HUES48 (cell line): Measurements from ENCODE around the gene RNASE8.

Experiments
- H3K27ac ChIP-seq: one replicate; pipeline ENCODE4 v1.7.0; 2013; ENCODE audit warnings: low read depth, low read length, inconsistent platforms
- H3K27me3 ChIP-seq: 2 replicates; pipeline ENCODE4 v1.6.1; 2013; ENCODE audit warnings: mild to moderate bottlenecking, low read length; ENCODE audit not compliant: control insufficient read depth, insufficient read depth
- H3K36me3 ChIP-seq: 2 replicates; pipeline ENCODE4 v1.6.1; 2013; ENCODE audit warnings: low read length; ENCODE audit not compliant: control insufficient read depth, insufficient read depth
- H3K4me1 ChIP-seq: 2 replicates; pipeline ENCODE4 v1.6.1; 2013; ENCODE audit warnings: mild to moderate bottlenecking, low read length; ENCODE audit not compliant: control insufficient read depth, insufficient read depth
- H3K4me3 ChIP-seq: 2 replicates; pipeline ENCODE4 v1.5.1; 2013; ENCODE audit warnings: mild to moderate bottlenecking, low read depth, low read length
- H3K9ac ChIP-seq: 2 replicates; pipeline ENCODE4 v1.6.1; 2013; ENCODE audit warnings: mild to moderate bottlenecking, low read depth, low read length, moderate library complexity
- H3K9me3 ChIP-seq: 2 replicates; pipeline ENCODE4 v1.6.1; 2013; ENCODE audit warnings: low read length; ENCODE audit not compliant: control insufficient read depth, insufficient read depth

The RNASE8 gene

GRCh38 chr14:21041676-21042433 is 15.8 kb upstream of the RNASE8 start, which contains the start of gene RNASE7:
TSS of gene RNASE7 (plus strand) at chr14:21042362. CDS start at chr14:21042993, 631 bp downstream.
- H3K9ac ChIP-seq, result no peak within 1 kb of the TSS
- H3K27me3 ChIP-seq, result no peaks in the 10 kb centered on the region
- H3K9me3 ChIP-seq, result no peaks in the 10 kb centered on the region
- H3K36me3 ChIP-seq, result no peaks in the 10 kb centered on the region
- H3K4me3 ChIP-seq, result no peak within 1 kb of the TSS
- peaks cover 16% of the 10 kb centered on the region for H3K4me1 ChIP-seq
- no peak within 1 kb of the TSS for H3K27ac ChIP-seq

- Histone ChIP-seq H3K4me3 (no peak overlapping the region), H3K36me3 (no peaks in the 10 kb centered on the region), H3K27ac (no peak overlapping the region), H3K27me3 (no peaks in the 10 kb centered on the region), H3K9ac (no peak overlapping the region), H3K9me3 (no peaks in the 10 kb centered on the region), H3K4me1 (peaks cover 16% of the 10 kb centered on the region)
Observed at GRCh38 chr14:21042918-21043317, 14.7 kb upstream of the RNASE8 start.

GRCh38 chr14:21043387-21043973 is 14.1 kb upstream of the RNASE8 start:
- no peaks in the 10 kb centered on the region for H3K9me3 ChIP-seq
- no peak overlapping the region for H3K4me3 ChIP-seq
- H3K36me3 ChIP-seq, result no peaks in the 10 kb centered on the region
- no peak overlapping the region for H3K27ac ChIP-seq
- H3K27me3 ChIP-seq, result no peaks in the 10 kb centered on the region
- peaks cover 15% of the 10 kb centered on the region for H3K4me1 ChIP-seq
- no peak overlapping the region for H3K9ac ChIP-seq

GRCh38 chr14:21043974-21044618 is 13.5 kb upstream of the RNASE8 start:
- Histone ChIP-seq H3K27ac (no peak overlapping the region), H3K9ac (no peak overlapping the region), H3K9me3 (no peaks in the 10 kb centered on the region), H3K4me3 (no peak overlapping the region), H3K4me1 (peaks cover 9% of the 10 kb centered on the region), H3K27me3 (no peaks in the 10 kb centered on the region), H3K36me3 (no peaks in the 10 kb centered on the region)

GRCh38 chr14:21047378-21047781 is 10.2 kb upstream of the RNASE8 start:
- Histone ChIP-seq H3K27ac (no peak overlapping the region), H3K4me3 (no peak overlapping the region), H3K4me1 (no peaks in the 10 kb centered on the region), H3K9ac (no peak overlapping the region), H3K27me3 (no peaks in the 10 kb centered on the region), H3K9me3 (no peaks in the 10 kb centered on the region), H3K36me3 (no peaks in the 10 kb centered on the region)

- Histone ChIP-seq H3K9me3 (no peaks in the 10 kb centered on the region), H3K27me3 (no peaks in the 10 kb centered on the region), H3K9ac (no peak overlapping the region), H3K36me3 (no peaks in the 10 kb centered on the region), H3K27ac (no peak overlapping the region), H3K4me3 (no peak overlapping the region), H3K4me1 (no peaks in the 10 kb centered on the region)
Observed at GRCh38 chr14:21048638-21049037, 9.0 kb upstream of the RNASE8 start.

GRCh38 chr14:21049271-21049673 is 8.3 kb upstream of the RNASE8 start:
- no peak overlapping the region for H3K9ac ChIP-seq
- no peaks in the 10 kb centered on the region for H3K9me3 ChIP-seq
- no peak overlapping the region for H3K4me3 ChIP-seq
- no peaks in the 10 kb centered on the region for H3K27me3 ChIP-seq
- no peaks in the 10 kb centered on the region for H3K36me3 ChIP-seq
- H3K27ac ChIP-seq, result no peak overlapping the region
- no peaks in the 10 kb centered on the region for H3K4me1 ChIP-seq

- Histone ChIP-seq H3K4me1 (0 out of 2 replicates have a peak, but pooled peaks cover 4% of the 10 kb centered on the region), H3K27me3 (no peaks in the 10 kb centered on the region), H3K36me3 (no peaks in the 10 kb centered on the region), H3K4me3 (no peak overlapping the region), H3K27ac (no peak overlapping the region), H3K9ac (no peak overlapping the region), H3K9me3 (no peaks in the 10 kb centered on the region)
Observed at GRCh38 chr14:21050597-21050996, 7.0 kb upstream of the RNASE8 start.

- H3K27me3 ChIP-seq, result no peaks in the 10 kb centered on the region; the same call in 1 of the 2 replicates
- H3K4me1 ChIP-seq, result peaks cover 9% of the 10 kb centered on the region
- H3K4me3 ChIP-seq, result no peak overlapping the region
- H3K9me3 ChIP-seq, result no peaks in the 10 kb centered on the region
- no peaks in the 10 kb centered on the region for H3K36me3 ChIP-seq
- H3K27ac ChIP-seq, result no peak overlapping the region
- no peak overlapping the region for H3K9ac ChIP-seq
Observed at GRCh38 chr14:21053184-21054122, 4.2 kb upstream of the RNASE8 start.

- Histone ChIP-seq H3K27ac (no peak overlapping the region), H3K27me3 (no peaks in the 10 kb centered on the region; the same call in 1 of the 2 replicates), H3K9me3 (no peaks in the 10 kb centered on the region), H3K9ac (no peak overlapping the region), H3K4me3 (no peak overlapping the region), H3K36me3 (no peaks in the 10 kb centered on the region), H3K4me1 (peaks cover 9% of the 10 kb centered on the region)
Observed at GRCh38 chr14:21054123-21054767, 3.4 kb upstream of the RNASE8 start.
